WI38 (cell line): ENCODE data around the gene ST6GALNAC3.

Source experiments
- H3K4me3 ChIP-seq: 2 replicates; pipeline ENCODE4 v1.5.1; 2011; ENCODE audit warnings: low read depth, mild to moderate bottlenecking, control low read depth, low read length
- TF ChIP-seq, protein P1 (sequence below): IDR thresholded peaks from 2 replicates; pipeline ENCODE4 v1.5.1; 2012; ENCODE audit warnings: low read depth, mild to moderate bottlenecking, control low read depth, low read length

The ST6GALNAC3 gene

DNA sequence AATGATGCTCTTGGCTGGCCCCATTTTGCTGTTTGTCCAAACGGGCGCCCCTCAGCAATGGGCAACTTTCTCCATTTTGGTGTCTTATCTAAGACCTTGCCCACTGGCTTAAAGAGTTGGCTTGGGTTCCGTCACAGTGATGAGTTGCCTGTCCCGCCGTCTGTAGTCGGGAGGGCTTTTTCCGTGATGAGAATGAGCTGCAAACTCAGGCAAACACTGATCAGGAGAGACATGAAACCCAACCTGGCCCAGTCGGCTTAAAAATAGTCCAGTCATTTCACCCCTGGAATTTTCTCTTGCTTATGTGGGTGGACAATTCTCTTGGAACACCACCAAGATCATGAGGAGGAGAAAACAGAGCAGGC lies 79.3 kb downstream of the ST6GALNAC3 start:
- H3K4me3 ChIP-seq = no peak overlapping the region
- TF ChIP-seq, protein P1, sequence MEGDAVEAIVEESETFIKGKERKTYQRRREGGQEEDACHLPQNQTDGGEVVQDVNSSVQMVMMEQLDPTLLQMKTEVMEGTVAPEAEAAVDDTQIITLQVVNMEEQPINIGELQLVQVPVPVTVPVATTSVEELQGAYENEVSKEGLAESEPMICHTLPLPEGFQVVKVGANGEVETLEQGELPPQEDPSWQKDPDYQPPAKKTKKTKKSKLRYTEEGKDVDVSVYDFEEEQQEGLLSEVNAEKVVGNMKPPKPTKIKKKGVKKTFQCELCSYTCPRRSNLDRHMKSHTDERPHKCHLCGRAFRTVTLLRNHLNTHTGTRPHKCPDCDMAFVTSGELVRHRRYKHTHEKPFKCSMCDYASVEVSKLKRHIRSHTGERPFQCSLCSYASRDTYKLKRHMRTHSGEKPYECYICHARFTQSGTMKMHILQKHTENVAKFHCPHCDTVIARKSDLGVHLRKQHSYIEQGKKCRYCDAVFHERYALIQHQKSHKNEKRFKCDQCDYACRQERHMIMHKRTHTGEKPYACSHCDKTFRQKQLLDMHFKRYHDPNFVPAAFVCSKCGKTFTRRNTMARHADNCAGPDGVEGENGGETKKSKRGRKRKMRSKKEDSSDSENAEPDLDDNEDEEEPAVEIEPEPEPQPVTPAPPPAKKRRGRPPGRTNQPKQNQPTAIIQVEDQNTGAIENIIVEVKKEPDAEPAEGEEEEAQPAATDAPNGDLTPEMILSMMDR = no peak

DNA sequence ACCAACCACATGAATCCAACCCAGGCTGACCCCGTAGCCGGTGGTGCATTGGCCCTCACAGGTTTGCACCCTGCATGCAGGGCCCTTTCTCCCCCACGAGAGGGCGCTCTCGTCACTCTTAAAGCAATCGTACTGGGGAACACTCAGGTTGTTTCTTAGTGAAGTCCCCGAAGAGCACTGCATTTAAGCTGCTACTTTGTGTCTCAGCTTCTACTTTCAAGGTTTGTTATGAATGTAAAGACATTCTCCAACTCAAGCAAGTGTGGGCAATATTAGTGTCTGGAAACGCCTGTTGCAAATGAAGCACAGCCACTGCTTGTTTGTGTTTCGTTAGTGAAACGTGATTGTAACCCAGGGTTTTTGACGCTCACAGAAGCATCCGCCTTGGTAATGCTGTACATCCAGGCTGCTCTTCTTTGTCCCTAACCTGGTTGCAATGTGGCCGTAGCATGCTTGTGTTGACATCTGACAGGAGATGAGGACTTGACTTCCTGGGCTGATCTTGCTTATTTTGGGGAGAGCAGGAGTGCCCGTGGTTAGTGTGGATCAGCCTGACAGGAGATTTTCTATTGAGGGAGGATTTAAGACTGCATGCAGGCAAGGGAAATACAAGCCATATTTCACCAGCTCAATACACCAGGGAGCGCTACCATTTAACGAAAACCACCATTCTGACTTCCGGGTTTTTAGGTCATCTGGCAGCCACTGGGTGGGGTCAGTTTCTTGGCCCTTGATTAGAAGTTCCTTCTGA lies 79.8 kb downstream of the ST6GALNAC3 start:
- TF ChIP-seq, protein P1 = peak; percentile 92
- peak overlapping the region; percentile 9; the same call in 1 of the 2 replicates for H3K4me3 ChIP-seq

DNA sequence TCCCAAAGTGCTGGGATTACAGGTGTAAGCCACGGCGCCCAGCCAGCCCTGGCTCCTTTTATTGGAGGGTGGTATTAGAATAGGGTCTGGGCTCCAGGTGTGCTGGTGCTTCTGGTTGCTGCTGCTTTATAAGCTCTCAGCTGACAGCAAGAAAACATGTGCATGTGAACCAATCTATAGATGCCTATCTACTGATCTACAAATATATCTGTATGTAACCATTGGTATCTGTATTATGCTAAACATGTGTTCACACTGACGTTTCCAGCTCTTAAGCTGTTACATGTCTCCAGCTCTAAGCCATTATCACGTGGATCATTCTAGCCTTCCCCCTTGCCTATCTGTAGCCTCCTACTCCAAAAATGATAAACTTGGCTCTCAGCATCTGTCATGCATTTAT lies 82.4 kb downstream of the ST6GALNAC3 start:
- TF ChIP-seq, protein P1 = no peak
- H3K4me3 ChIP-seq = no peak overlapping the region

DNA sequence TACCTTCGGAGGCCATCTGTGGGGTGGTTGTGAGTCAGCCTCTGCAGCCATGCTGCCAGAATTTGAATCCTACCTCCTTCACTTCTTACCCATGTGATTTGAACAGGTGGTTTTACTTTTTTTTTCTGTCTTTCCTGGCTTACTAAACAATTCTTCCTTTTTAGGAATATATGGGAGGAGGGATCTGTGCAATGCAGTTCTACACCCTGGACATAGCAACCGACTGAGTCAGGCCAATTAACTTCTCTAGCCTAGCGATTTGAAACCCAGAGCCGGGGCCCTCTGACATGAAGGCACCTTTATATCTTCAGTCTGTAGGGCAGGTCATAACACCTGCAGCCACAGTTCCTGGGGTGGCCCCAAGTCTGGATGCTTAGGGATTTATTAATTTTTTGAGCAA lies 83.6 kb downstream of the ST6GALNAC3 start:
- H3K4me3 ChIP-seq = no peak overlapping the region
- TF ChIP-seq, protein P1 = no peak

DNA sequence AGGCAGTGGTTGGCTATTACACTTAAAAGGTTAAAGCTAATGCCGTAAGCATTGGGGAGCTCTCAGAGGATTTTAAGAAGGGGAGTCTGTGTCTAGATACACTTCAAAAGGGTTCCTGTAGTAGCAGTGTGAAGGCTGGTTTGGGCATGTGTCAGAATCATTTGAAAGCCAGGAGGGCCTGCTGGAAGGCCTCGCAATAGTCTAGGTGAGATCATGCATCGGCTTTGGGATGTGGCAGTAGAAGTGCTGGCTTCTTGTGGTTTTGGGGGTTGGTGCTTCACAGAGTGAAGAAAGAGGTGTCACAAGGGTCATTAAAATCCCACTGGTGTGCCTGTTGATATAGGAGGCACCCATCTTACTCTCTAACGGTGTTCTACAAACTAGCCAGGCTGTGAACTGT lies 85.7 kb downstream of the ST6GALNAC3 start:
- H3K4me3 ChIP-seq = no peak overlapping the region
- TF ChIP-seq, protein P1 = no peak

DNA sequence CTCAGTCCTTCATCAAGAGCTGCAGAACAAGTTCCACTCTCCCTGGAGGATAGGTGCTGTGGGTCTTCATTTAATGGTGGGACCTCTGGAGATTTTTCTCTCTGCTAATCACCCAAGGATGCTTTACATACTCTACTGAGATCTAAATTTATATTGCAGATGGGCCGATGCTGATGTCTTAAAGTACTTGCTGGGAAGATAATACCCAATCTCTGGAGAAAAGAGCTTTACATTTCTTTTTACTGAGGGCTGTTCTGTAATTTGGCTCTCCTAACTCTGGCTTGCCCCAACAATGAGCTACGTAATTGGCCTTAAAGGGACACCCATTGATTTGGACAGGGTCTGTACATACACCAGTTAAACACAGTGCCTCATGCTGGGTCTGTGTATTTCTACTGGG lies 86.9 kb downstream of the ST6GALNAC3 start:
- H3K4me3 ChIP-seq = no peak overlapping the region

DNA sequence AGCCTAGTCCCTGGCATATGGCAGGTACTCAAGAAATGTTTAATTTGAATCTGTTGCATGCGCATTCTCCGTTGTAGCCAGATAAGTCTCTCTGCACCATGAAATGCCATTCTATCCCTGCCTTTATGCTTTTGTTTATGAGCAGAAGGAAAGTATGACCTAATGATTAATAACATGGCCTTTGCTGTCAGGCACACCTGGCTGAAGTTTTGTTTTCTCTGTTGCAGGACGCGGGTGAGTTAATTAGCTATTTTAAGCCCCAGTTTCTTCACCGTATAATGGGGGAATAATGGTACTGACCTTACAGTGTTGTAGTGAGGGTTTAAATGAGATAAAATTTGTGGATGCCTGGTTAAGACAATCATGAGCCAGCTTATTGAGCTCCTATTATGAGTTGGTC lies 87.7 kb downstream of the ST6GALNAC3 start:
- TF ChIP-seq, protein P1 = no peak
- H3K4me3 ChIP-seq = no peak overlapping the region

More for the DNA sequence above, 86.9 kb downstream of the ST6GALNAC3 start:
- TF ChIP-seq, protein P1 = no peak
